GM19397 (cell line): ENCODE results near the gene METTL22.

Source experiments
- ATAC-seq: cut with Tn5 transposase; IDR thresholded peaks from one replicate; pipeline ENCODE4 v1.9.1; 2021; ENCODE audit warnings: mild to moderate bottlenecking, moderate library complexity; ENCODE audit not compliant: unreplicated experiment

Gene METTL22

GRCh38 chr16:8663192-8664089 lies 41.9 kb downstream of the METTL22 start:
- no peak for ATAC-seq

- ATAC-seq: no peak
Observed at GRCh38 chr16:8665529-8665928, 44.0 kb downstream of the METTL22 start.

- ATAC-seq: no peak
Observed at GRCh38 chr16:8667492-8667891, 46.0 kb downstream of the METTL22 start.

GRCh38 chr16:8668113-8668512 lies 46.6 kb downstream of the METTL22 start:
- no peak for ATAC-seq

- no peak for ATAC-seq
Observed at GRCh38 chr16:8669481-8669880, 48.0 kb downstream of the METTL22 start.

- ATAC-seq: no peak
Observed at GRCh38 chr16:8670014-8670560, 48.6 kb downstream of the METTL22 start.

GRCh38 chr16:8673611-8674412 lies 52.3 kb downstream of the METTL22 start:
- peak; percentile 39 for ATAC-seq

GRCh38 chr16:8674413-8675022 lies 53.0 kb downstream of the METTL22 start, which contains the start of gene ABAT:
TSS of gene ABAT (plus strand) at chr16:8674617. CDS start at chr16:8735740, 61,123 bp downstream.
- peak; percentile 100 for ATAC-seq

- ATAC-seq: no peak
Observed at GRCh38 chr16:8675183-8676159, 54.0 kb downstream of the METTL22 start.

- ATAC-seq: no peak
Observed at GRCh38 chr16:8676160-8676547, 54.7 kb downstream of the METTL22 start.

- ATAC-seq: no peak
Observed at GRCh38 chr16:8676737-8677375, 55.4 kb downstream of the METTL22 start.

GRCh38 chr16:8677481-8677880 lies 56.0 kb downstream of the METTL22 start:
- ATAC-seq: no peak

GRCh38 chr16:8678068-8678927 lies 56.8 kb downstream of the METTL22 start:
- ATAC-seq: no peak

GRCh38 chr16:8679151-8679550 lies 57.7 kb downstream of the METTL22 start:
- no peak for ATAC-seq

GRCh38 chr16:8682551-8683259 lies 61.2 kb downstream of the METTL22 start:
- ATAC-seq: no peak

GRCh38 chr16:8683640-8684039 lies 62.1 kb downstream of the METTL22 start:
- no peak for ATAC-seq

- no peak for ATAC-seq
Observed at GRCh38 chr16:8685617-8686016, 64.1 kb downstream of the METTL22 start.
